Mammary epithelial cell (primary cell): ENCODE data around the gene UGT1A8.

ENCODE experiments used
- CTCF ChIP-seq, 2 donors: IDR thresholded peaks in 1 of 2; conservative IDR thresholded peaks in 1 of 2; 2 replicates each; pipeline ENCODE4 v1.5.1; 2011 to 2012; ENCODE audit warnings: inconsistent platforms in 2 of 2, low read length in 2 of 2, mild to moderate bottlenecking in 2 of 2, control low read depth in 1 of 2, low read depth in 1 of 2; ENCODE audit not compliant: insufficient read depth in 1 of 2; ENCODE audit errors: extremely low read depth in 1 of 2
- EZH2 ChIP-seq: IDR thresholded peaks from 2 replicates; pipeline ENCODE4 v1.6.1; 2012; ENCODE audit warnings: low read length, inconsistent platforms, borderline replicate concordance

- no peak for TF ChIP-seq CTCF (conservative IDR thresholded peaks at IDR 0.05 in 1 of 2, IDR thresholded peaks at IDR 0.05 in 1 of 2; ENCODE audit: extremely low read depth in 1 of 2, insufficient read depth in 1 of 2, low read depth in 1 of 2, low read length in 2 of 2)
- no peak for TF ChIP-seq EZH2
Observed at GRCh38 chr2:233779722-233780121, 162.3 kb downstream of the UGT1A8 start.
